ENCODE data around the gene IRF4.

DNA sequence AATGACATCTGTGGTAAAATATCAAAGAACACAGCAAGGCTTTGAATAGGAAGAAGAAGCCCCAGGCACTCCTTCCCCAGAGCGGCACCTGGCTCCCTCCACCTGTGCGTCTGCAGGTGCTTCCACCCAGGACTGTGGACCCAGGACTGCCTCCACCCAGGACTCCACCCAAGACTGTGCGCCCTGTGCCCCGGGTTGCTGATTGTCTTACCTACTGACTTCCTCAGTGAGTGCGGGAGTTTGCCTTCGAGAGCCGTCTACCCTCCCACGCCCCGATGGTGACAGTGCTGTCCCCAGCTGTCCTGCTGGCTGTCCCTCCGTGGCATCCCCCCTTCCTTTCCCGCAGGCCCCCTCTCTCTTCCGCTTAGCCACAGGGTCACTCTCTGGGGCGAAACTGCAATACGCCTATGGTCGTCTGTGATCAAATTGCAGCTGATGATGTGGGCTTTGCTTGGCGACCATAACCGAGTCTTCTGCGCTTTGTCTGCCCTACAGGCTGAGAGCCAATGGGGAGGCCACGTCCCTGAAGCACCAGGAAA is 52.1 kb downstream of the IRF4 start:
- TF ChIP-seq, protein P1, sequence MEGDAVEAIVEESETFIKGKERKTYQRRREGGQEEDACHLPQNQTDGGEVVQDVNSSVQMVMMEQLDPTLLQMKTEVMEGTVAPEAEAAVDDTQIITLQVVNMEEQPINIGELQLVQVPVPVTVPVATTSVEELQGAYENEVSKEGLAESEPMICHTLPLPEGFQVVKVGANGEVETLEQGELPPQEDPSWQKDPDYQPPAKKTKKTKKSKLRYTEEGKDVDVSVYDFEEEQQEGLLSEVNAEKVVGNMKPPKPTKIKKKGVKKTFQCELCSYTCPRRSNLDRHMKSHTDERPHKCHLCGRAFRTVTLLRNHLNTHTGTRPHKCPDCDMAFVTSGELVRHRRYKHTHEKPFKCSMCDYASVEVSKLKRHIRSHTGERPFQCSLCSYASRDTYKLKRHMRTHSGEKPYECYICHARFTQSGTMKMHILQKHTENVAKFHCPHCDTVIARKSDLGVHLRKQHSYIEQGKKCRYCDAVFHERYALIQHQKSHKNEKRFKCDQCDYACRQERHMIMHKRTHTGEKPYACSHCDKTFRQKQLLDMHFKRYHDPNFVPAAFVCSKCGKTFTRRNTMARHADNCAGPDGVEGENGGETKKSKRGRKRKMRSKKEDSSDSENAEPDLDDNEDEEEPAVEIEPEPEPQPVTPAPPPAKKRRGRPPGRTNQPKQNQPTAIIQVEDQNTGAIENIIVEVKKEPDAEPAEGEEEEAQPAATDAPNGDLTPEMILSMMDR (IDR thresholded peaks at IDR 0.05): no peak
- no peak for TF ChIP-seq POLR2A (IDR thresholded peaks at IDR 0.05)

All from body of pancreas (tissue), 4 donors.